Left hindlimb (tissue), 1 donor: Measurements from ENCODE around the gene GSC2.

Experiments used
- DNase-seq: peaks from one replicate; pipeline ENCODE4 v3.0.0-alpha.2; 2018

The GSC2 gene, protein sequence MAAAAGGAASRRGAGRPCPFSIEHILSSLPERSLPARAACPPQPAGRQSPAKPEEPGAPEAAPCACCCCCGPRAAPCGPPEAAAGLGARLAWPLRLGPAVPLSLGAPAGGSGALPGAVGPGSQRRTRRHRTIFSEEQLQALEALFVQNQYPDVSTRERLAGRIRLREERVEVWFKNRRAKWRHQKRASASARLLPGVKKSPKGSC

DNA sequence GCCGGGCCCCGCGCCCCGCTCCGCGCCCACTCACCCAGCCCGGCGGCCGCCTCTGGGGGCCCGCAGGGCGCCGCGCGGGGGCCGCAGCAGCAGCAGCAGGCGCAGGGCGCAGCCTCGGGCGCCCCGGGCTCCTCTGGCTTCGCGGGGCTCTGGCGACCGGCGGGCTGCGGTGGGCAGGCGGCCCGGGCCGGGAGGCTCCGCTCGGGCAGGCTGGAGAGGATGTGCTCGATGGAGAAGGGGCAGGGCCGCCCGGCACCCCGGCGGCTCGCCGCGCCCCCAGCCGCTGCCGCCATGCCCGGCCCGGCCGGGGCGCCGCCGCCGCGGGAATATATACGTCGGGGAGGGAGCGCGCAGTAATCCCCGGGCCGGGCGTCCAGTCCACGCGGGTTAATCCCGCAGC, at the start of gene GSC2:
Gene GSC2 (minus strand): TSS at position 302 of the 400 bp plus-strand sequence. CDS start 9 bp downstream, at position 293.
- no peak for DNase-seq

DNA sequence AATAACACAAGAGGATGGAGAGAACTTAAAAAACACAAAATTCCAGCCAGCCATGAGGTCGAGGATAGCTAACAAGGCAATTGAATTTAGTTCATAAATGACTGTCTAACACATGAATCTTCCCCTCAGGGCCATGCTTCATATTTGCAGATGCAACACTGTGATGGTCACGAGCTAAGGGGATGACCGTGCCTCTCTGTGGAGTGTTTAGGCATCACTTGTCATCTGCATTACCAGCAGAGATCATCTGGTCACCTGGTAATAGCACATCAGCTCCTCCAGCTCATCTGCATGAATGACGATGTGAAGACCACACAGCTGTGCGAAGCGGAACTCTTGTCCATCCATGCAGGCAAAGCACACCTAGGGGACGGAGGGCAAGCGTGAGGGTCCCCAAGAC, 49.4 kb upstream of the GSC2 start:
- no peak for DNase-seq

DNA sequence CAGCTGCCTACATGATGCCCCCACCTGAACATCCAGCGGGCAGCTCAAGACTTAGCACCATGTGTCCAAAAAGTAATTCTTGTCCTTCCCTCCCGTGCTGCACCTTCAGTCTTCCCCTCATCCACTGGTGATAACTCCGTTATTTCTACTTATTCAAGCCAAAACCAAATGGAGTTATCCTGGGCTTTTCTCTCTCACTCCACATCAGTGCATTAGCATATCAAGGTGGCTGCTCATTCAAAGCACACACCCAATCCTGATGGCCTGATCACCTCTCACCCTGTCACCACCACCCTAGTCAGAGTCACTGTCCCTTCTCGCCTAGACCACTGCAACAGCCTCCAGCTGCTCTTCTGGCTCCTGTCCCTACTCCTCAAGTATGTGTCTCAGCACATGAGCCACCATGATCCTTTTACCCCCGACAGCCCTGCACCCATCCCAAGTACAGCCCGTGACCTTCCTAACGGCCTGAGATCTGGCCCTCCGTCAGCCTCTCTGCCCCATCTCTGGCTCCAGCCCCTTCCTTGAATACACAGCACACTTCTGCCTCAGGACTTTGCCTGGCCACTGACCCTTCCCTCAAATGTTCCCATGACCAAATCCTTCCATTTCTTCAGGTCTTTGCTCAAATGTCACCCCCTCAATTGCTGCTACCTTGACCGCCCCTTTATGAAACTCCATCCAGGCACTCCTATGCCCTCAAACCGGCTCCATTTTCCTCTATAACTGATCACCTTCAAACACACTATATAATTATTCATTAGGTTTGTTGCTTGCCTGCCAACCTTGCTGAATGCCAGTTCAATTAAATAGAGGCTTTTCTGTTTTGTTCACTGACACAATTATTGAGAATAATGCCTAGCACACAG, 48.1 kb upstream of the GSC2 start:
- no peak for DNase-seq

DNA sequence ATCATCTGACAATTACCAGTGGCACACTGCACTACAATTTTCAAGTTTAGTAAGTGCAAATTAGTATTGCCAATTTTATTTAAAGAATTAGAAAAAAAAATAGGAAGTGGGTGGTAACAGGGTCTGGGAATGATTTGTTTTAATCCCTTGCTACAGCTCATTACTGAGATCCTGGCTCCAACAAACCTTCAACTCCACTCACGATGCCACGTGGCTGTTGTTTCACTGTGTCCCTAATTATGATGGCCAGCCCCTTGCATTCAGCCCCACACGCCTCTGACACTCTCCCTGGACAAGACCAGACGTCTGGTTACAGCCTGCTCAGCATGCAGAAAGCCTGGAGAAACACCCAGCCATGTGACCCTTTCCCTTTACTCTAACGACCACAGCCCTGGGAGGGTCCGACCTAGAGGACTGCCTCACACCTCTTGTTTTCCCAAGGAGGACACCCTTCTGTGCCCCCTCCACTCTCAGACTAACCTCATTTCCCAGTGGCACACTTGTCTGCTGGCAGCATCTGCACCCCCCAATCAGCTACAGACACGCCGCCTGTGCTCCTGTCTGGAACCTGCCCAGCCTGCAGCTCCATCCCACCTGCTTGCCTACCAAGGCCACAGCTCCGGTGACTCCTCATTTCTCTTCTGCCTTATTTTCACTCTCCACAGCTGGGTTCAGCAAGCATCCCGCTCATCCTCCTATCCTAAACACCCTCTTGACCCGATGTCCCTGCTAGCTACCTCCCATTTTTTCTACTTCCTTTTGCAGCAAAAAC, 46.9 kb upstream of the GSC2 start:
- DNase-seq = no peak

DNA sequence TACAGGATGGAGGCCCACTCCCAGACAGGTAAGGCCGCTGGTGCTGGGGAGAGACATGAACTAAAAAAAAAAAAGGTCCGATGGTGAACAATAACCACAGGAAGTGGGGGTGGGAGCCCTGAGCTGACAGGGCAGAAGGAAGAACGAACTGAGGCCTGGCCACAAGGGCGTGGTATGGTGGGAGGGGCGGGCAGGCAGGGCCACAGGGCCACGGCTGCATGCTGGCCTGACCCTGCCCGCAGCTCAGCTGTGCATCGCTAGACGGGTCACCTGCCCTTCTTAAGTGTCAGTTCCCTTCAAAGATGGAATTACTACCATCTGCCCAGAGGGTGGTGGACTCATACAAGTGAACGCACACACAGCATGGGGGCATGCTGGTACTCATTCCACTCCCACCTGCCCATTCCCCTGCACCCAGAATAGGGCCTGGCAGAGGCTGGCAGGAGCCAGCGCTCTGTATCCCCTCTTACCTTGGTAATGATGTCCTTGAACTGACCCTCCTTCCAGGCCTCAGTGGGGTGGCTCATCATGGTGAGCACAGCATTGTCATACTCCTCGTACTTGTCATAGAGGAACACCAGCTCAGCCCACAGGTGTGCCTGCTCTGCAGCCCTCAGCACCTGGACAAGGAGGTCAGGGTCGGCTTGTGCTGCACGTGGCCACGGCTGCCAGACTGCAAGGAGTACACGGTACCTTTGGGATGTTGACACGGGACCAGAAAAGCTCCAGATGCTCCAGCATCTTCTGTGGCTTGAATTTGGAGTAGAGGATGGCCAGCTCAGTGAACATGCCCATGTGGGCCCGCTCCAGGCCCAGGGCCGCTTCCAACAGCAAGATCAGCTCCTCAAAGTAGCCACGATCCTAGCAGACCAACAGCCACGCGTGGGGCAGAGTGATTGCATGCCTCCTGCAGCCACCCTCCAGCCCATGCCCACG, 46.0 kb upstream of the GSC2 start:
- DNase-seq = no peak

DNA sequence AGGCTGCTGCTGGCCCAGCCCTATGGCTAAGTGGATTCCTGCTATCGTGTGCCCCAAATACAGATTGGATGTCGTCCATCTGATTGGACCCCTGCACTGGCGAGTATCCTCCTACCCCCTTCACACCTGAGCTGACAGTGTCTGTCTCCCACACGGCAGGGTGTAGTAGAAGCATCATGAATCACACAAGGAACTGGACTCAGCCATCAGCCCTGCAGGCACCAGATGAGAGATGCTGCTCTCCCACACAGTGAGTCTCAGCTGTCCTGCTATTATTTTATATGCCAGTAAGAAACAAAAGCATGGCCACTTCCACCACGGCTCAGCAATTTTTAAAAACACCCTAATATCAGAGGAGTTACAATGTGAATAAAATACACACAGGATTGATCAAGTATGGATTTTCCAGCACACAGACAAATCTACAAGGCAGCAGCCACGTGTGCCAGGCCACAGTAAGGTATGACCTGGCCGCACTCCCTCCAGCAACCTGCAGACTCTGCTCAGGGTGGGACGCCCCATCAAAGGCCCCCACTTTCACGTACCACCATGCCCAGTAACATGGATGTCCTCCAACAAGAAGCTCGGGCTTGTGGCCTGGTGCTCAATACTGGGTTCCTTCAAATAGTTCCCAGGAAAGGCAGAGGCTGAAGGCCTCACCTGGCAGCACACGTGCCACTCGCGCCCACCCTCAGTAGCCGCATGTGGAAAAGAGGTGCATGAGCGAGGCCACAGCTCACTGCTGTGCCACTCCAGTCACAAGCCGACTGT, 44.9 kb upstream of the GSC2 start:
- DNase-seq = no peak

- DNase-seq = no peak
Measured at GRCh38 chr22:19193879-19194278, 43.8 kb upstream of the GSC2 start.

DNA sequence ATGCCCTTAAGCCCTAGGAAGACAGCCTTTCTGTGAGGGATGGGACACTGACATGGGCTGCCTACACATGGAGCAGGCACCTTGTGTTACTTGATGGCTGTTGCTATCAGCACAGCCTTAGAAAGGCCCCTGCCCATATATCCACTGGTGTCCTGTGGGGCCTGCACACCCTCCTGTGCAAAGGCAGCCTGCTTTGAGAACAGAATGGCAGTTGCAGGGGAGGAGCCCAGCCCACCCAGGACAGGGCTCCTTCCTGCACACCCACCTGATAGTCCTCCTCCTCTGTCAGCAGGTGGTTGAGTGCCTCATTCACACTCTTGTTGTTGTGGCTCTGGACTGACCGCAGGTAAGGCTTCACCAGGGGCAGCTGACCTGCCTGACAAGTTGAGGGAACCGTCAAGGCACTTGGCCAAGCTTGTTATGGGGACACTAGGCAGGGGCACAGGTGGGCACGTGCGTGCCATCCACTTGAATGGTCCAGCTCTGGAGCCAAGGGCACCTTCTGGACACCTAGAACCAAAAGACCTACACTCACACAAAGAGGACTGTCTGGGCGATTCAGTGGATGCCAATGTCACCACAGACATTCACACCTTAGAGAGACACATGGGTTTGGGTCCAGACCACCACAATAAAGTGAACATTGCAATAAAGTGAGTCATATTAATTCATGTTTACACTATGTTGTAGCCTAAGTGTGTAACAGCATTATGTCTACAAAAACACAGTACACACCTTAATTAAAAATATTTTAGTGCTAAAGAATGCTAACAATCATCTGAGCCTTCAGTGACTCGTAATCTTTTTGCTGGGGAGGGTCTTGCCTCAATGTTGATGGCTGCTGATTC, 37.8 kb upstream of the GSC2 start:
- DNase-seq = no peak

DNA sequence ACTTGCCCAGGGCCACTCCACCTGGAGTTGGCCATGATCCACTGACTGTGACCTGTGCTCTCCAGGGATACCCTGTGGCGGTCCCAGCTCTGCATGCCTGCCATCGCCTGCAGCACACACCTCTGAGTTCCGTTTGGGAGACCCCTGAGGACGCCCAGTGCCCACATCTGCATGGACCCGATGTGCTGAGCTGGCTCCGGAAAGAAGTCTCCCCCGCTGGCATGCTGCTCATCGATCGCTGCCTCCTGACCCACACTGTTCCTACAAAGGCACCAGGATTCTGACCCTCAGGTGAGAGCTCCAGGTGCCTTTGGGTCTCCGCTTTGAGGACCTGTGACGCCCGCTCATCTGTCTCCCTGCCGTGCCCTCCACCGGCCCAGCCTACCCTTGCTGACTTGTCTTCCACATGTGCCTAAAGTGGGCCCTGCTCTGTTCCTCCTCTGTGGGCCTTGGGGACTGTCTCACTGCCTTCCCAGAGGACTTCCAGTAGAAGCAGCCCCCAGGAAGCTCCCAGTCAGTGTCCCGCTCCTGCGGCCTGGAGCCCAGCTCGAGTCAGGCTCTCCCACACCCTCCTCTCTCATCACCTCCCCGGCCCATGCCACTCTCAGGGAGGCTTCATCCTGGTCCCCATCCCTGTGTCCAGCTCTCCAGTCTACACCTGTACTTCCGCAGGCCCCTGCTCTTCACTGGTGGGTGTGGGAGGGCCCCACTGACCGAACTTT, 34.3 kb upstream of the GSC2 start:
- DNase-seq = no peak

DNA sequence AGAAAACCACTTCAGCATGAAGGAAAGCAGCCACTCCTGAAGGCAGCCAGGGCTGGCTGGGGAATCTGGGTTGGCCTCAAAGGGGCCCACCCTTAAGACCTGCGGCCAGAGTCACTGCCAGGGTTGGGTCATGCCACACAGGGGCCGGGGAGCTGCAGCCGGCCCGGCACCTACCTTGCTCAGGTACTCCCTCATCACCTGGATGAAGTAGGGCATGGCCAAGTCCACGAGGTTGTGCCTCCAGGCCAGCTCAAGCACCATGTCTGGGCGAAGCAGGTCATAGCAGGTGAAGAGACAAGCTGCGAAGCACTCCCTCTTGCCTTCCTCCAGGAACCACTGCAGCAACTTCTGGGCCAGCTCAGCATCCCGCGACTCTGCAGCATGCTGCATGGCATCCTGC, 33.1 kb upstream of the GSC2 start:
- DNase-seq = no peak

GRCh38 chr22:19182472-19183157, 32.5 kb upstream of the GSC2 start:
- DNase-seq = no peak

- DNase-seq = no peak
Measured at GRCh38 chr22:19181786-19182471, 31.8 kb upstream of the GSC2 start.

GRCh38 chr22:19180740-19181410, 30.8 kb upstream of the GSC2 start:
- DNase-seq = no peak

GRCh38 chr22:19180234-19180633, 30.1 kb upstream of the GSC2 start:
- no peak for DNase-seq

DNA sequence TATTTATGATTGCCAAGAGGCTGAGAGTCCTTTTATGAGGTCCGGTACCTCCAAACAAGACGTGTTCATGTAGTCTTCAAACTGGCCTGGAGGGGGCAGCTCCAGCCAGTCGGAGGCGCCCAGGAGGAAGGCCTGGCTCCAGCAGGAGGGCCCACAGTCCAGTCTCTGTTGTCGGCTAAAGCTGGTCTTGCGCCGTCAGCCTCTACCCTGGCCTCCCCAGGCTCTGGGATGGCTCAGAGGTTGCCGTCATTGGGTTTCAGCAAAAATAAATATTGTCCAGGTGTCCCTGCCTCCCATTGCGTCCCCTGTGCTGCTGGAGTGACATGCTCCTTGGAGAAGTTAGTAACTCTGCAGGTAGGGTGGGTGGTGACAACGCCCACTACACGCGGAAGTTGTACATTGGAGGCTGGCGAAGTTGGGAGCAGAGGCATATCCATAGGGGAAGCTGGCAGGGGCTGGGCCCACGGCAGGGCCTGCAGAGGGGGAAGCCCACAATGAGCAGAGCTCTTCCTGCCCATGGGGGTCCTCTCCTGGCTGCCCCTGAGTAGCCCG, 29.5 kb upstream of the GSC2 start:
- DNase-seq = peak; percentile 85

DNA sequence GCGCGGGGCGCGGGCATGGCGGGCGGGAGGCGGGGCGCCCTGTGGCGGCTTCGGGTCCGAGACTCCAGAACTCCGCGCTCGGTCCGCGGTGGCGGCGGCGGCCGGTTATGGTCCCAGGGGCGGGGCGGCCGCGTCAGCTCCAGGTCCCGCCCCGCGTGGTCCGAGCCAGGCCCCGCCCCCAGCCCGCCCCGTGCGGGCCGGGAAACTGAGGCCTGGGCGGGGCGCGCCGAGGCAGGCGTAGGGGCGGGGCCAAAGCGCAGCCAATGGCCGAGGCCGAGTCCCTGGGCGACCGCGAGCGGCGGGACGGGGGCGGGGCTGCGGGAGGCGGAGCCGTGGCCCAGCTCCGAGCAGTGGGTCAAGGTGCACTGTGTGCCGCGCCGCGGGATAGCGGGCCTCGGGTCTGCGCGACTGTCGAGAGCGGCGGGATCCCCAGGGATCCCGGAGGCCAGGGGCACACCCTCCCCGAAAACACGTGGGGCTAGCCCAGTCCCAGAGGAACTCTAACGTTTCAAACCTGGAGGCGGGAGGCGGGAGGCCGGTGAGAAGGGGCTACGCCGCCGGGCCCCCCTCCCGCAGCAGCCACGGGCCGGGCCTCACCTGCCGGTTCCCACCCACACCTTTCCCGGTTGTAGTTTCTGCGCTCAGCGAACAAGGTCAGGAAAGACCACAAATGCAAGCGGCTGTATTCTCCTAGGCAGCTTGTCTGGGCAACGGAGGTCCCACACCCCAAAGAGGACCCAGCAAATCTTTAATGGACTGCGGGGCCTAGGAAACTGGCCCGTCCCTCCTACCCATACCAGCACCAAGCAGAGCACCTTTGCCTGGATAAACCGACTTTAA, 28.8 kb upstream of the GSC2 start, which contains the start of gene SLC25A1:
Gene SLC25A1 (minus strand): TSS at position 80 of the 840 bp plus-strand sequence. CDS start 63 bp downstream, at position 17.
- peak; percentile 89 for DNase-seq
